BLaER1 treated with 17β-estradiol and CSF1 and Interleukin-3, amounts not matched to agents 10 nM and 100 nM (cell line): ENCODE results near the gene ADCY4.
"Not testable (repeated sequence)": the region's sequence is repeated elsewhere in the genome, so short reads cannot be mapped to it uniquely, and the experiment has no call there.

Source experiments
- H3K27ac ChIP-seq, 11 experiments: shearing (Covaris generic); formaldehyde crosslinking; 2 replicates each; pipeline ENCODE4 v1.8.1; 2022
- H3K27me3 ChIP-seq, 11 experiments: shearing (Covaris generic); formaldehyde crosslinking; 2 replicates each; pipeline ENCODE4 v1.8.1; 2022
- H3K36me3 ChIP-seq, 11 experiments: shearing (Covaris generic); formaldehyde crosslinking; 2 replicates each; pipeline ENCODE4 v1.8.1; 2022
- H3K4me1 ChIP-seq, 10 experiments: shearing (Covaris generic); formaldehyde crosslinking; 2 replicates each; pipeline ENCODE4 v1.8.1; 2022
- H3K4me2 ChIP-seq, 11 experiments: shearing (Covaris generic); formaldehyde crosslinking; 2 replicates each; pipeline ENCODE4 v1.8.1; 2022
- H3K4me3 ChIP-seq, 10 experiments: shearing (Covaris generic); formaldehyde crosslinking; 2 replicates each; pipeline ENCODE4 v1.8.1; 2022
- H3K9ac ChIP-seq, 11 experiments: shearing (Covaris generic); formaldehyde crosslinking; 2 replicates each; pipeline ENCODE4 v1.8.1; 2022
- H3K9me3 ChIP-seq, 11 experiments: shearing (Covaris generic); formaldehyde crosslinking; replicated peaks in 1 of 11; 2 replicates each; pipeline ENCODE4 v1.8.1; 2022
- H4K20me1 ChIP-seq, 11 experiments: shearing (Covaris generic); formaldehyde crosslinking; 2 replicates each; pipeline ENCODE4 v1.8.1; 2022
- Cebpa-rat ChIP-seq, 11 experiments: shearing (Covaris generic); IDR thresholded peaks; 2 replicates each; pipeline ENCODE4 v1.8.1; 2022

Gene ADCY4

DNA sequence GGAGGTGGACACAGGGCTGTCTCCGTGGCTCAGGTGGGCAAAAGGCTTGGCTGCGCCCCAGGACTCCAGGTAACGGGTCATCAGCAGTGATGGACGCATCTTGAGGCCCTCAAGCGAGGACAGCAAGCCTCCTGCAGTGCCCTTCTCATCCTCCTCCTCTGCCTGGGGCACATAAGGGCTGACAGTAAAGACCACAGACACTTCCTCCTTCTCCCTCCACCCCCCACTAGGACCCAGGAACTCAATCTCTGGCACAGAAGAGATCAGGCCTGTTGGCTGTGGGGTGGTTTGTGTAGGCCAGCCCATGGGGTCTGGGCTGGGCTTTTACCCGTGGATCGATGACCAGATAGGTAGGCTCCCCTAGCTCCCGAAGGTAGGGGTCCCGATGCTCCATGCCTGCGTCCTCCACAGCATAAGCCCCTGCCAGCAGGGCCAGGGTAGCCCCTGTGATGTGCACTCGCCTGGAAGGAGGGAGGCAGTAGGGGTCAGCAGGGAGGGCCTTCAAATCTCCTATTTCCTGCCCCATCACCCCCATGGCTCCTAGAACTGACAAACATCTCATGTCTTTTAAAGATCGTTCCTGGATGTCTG, 5.7 kb downstream of the ADCY4 start:
- peaks cover 75 to 94% (median 88%) of the 10 kb centered on the region in 10 experiments for H3K4me1 ChIP-seq
- peak overlapping the region in 8 of 11 experiments; percentile 10 to 46 (median 30); a peak in 7 of 22 replicates for H3K9ac ChIP-seq
- H3K36me3 ChIP-seq = no peaks in the 10 kb centered on the region
- peak overlapping the region in 1 of 10 experiments; percentile 23; a peak in 1 of 20 replicates for H3K4me3 ChIP-seq
- H3K27ac ChIP-seq = peak overlapping the region in 8 of 11 experiments; percentile 20 to 60 (median 32); a peak in 11 of 22 replicates
- H3K27me3 ChIP-seq = peaks cover 20 to 34% (median 26%) of the 10 kb centered on the region in 11 experiments
- peaks cover 0 to 14% (median 5%) of the 10 kb centered on the region in 11 experiments; a peak in 9 of 22 replicates for H4K20me1 ChIP-seq
- peak overlapping the region; percentile 53 to 94 (median 80) for H3K4me2 ChIP-seq
- TF ChIP-seq Cebpa-rat (IDR thresholded peaks at IDR 0.05) = no peak
- H3K9me3 ChIP-seq = no peaks in the 10 kb centered on the region

GRCh38 chr14:24327914-24328313, 7.0 kb downstream of the ADCY4 start:
- peak overlapping the region in 3 of 11 experiments; percentile 27 to 60 (median 27); a peak in 3 of 22 replicates for H3K9ac ChIP-seq
- H3K9me3 ChIP-seq, H4K20me1 ChIP-seq, H3K36me3 ChIP-seq, H3K4me3 ChIP-seq: not testable (repeated sequence)
- peak overlapping the region in 9 of 11 experiments; percentile 38 to 74 (median 58); a peak in 15 of 22 replicates for H3K27ac ChIP-seq
- H3K27me3 ChIP-seq = peaks cover 7 to 21% (median 13%) of the 10 kb centered on the region in 11 experiments
- H3K4me2 ChIP-seq = peak overlapping the region; percentile 69 to 94 (median 91); a peak in 21 of 22 replicates
- peaks cover 67 to 94% (median 80%) of the 10 kb centered on the region in 10 experiments for H3K4me1 ChIP-seq

GRCh38 chr14:24327303-24327702, 7.6 kb downstream of the ADCY4 start:
- Histone ChIP-seq H4K20me1 (peaks cover 0 to under 1% (median 0%) of the 10 kb centered on the region in 11 experiments; a peak in 2 of 22 replicates), H3K4me2 (peak overlapping the region; percentile 69 to 94 (median 91)), H3K27ac (peak overlapping the region in 10 of 11 experiments; percentile 15 to 74 (median 58); a peak in 19 of 22 replicates), H3K4me1 (peaks cover 66 to 94% (median 80%) of the 10 kb centered on the region in 10 experiments), H3K4me3 (peak overlapping the region in 5 of 10 experiments; percentile 3 to 38 (median 24); a peak in 5 of 20 replicates), H3K36me3 (no peaks in the 10 kb centered on the region), H3K9me3 (no peaks in the 10 kb centered on the region), H3K27me3 (peaks cover 1 to 15% (median 7%) of the 10 kb centered on the region in 11 experiments), H3K9ac (peak overlapping the region in 9 of 11 experiments; percentile 2 to 60 (median 27); a peak in 13 of 22 replicates)
- TF ChIP-seq Cebpa-rat (IDR thresholded peaks at IDR 0.05) = no peak

- peaks cover 54 to 89% (median 69%) of the 10 kb centered on the region in 10 experiments for H3K4me1 ChIP-seq
- H4K20me1 ChIP-seq = no peaks in the 10 kb centered on the region
- H3K27ac ChIP-seq = peak overlapping the region in 6 of 11 experiments; percentile 26 to 43 (median 32); a peak in 8 of 22 replicates
- peaks cover 0 to 2% (median 0%) of the 10 kb centered on the region in 11 experiments; a peak in 3 of 22 replicates for H3K27me3 ChIP-seq
- no peaks in the 10 kb centered on the region for H3K36me3 ChIP-seq
- H3K4me3 ChIP-seq = no peak overlapping the region
- H3K9me3 ChIP-seq = no peaks in the 10 kb centered on the region
- peak overlapping the region in 1 of 11 experiments; percentile 21; a peak in 2 of 22 replicates for H3K9ac ChIP-seq
- TF ChIP-seq Cebpa-rat (IDR thresholded peaks at IDR 0.05) = no peak
- peak overlapping the region; percentile 69 to 94 (median 91) for H3K4me2 ChIP-seq
Observed at GRCh38 chr14:24325963-24326362, 8.9 kb downstream of the ADCY4 start.

GRCh38 chr14:24325041-24325530, 9.8 kb downstream of the ADCY4 start:
- TF ChIP-seq Cebpa-rat (IDR thresholded peaks at IDR 0.05) = no peak
- H3K9me3 ChIP-seq = no peaks in the 10 kb centered on the region
- H3K9ac ChIP-seq = no peak overlapping the region
- H3K4me3 ChIP-seq = no peak overlapping the region
- H4K20me1 ChIP-seq = no peaks in the 10 kb centered on the region
- H3K27ac ChIP-seq = peak overlapping the region in 1 of 11 experiments; percentile 43; a peak in 1 of 22 replicates
- no peaks in the 10 kb centered on the region for H3K36me3 ChIP-seq
- peak overlapping the region; percentile 69 to 94 (median 91); a peak in 19 of 22 replicates for H3K4me2 ChIP-seq
- peaks cover 54 to 81% (median 67%) of the 10 kb centered on the region in 10 experiments for H3K4me1 ChIP-seq
- H3K27me3 ChIP-seq = no peaks in the 10 kb centered on the region

DNA sequence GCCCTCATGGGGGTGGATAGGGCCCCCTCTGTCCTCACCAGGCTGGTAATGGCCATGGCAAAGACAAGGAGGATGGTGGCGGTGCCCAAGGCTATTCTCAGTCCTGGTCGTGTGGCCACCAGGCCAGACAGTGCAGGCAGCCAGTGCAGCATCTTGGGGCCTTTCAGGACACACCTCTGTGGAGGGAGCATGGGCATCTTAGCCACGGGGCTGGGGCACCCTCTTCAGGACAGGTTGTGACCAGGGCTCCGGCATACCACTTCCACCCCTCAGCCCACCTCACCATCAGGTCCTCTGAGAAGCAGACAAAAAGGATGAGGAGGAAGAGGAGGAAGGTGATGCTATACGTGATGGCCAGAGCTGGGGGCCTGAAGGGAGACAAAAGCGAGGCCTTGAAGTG, 10.8 kb downstream of the ADCY4 start:
- Histone ChIP-seq H3K4me3 (no peak overlapping the region), H3K36me3 (no peaks in the 10 kb centered on the region), H4K20me1 (no peaks in the 10 kb centered on the region), H3K4me2 (peak overlapping the region in 3 of 11 experiments; percentile 80 to 91 (median 84); a peak in 1 of 22 replicates), H3K9me3 (no peaks in the 10 kb centered on the region), H3K4me1 (peaks cover 45 to 72% (median 57%) of the 10 kb centered on the region in 10 experiments), H3K27me3 (no peaks in the 10 kb centered on the region), H3K9ac (no peak overlapping the region), H3K27ac (no peak overlapping the region)
- no peak for TF ChIP-seq Cebpa-rat (IDR thresholded peaks at IDR 0.05)

DNA sequence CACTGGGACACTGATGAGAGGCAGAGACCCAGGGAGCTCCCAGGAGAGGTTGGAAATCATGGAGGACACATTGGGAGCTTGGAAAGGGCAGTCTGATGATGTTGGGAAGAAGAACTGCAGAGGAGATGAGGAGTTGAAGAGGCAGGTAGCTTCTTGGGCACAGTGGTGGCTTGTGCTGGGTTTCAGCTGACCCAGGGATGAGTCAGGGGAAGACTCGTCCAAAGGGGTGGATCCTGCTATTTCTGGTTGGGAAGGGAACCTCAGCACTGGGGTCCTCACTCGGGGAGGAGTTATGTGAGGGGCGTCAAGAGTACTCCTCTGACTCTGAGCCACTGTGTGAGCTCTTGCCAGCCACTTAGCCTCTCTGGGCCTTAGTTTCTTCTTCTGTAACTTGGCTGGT, 11.5 kb downstream of the ADCY4 start:
- Histone ChIP-seq H4K20me1 (no peaks in the 10 kb centered on the region), H3K36me3 (0 out of 22 replicates have a peak, but pooled peaks cover 0 to under 1% (median 0%) of the 10 kb centered on the region in 11 experiments)

DNA sequence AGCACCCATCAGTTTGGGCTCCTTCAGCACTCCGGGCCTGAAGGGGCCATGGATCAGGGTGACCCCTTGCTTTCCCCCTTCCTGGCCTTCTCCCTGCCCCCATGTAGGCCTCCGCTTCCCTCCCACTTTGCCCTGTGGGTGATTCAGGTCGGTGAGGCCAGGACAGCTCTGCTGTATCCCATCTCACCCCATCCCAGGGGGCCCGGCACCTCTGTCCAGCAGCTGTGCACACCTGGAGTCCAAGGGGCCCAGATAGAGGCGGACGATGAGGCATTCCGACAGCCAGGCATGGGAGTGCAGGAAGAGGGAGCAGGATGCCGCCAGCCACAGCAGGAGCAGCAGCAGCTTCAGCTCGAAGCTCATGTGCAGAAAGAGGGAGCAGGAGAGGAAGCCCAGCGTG, 12.2 kb downstream of the ADCY4 start:
- Histone ChIP-seq H3K9me3 (no peaks in the 10 kb centered on the region), H3K4me1 (peaks cover 35 to 75% (median 57%) of the 10 kb centered on the region in 10 experiments), H3K27ac (no peak overlapping the region), H3K36me3 (peaks cover 0 to 7% (median 0%) of the 10 kb centered on the region in 11 experiments; a peak in 1 of 22 replicates), H4K20me1 (no peaks in the 10 kb centered on the region), H3K9ac (no peak overlapping the region), H3K4me2 (peak overlapping the region; percentile 10 to 50 (median 26); a peak in 15 of 22 replicates), H3K4me3 (no peak overlapping the region), H3K27me3 (no peaks in the 10 kb centered on the region)
- TF ChIP-seq Cebpa-rat (IDR thresholded peaks at IDR 0.05) = no peak

More for the DNA sequence above, 11.5 kb downstream of the ADCY4 start:
- no peaks in the 10 kb centered on the region for H3K9me3 ChIP-seq
- no peaks in the 10 kb centered on the region for H3K27me3 ChIP-seq
- H3K4me3 ChIP-seq = no peak overlapping the region
- H3K4me2 ChIP-seq = peak overlapping the region in 9 of 11 experiments; percentile 10 to 50 (median 26); a peak in 10 of 22 replicates
- H3K27ac ChIP-seq = no peak overlapping the region
- no peak overlapping the region for H3K9ac ChIP-seq
- no peak for TF ChIP-seq Cebpa-rat (IDR thresholded peaks at IDR 0.05)
- peaks cover 38 to 72% (median 56%) of the 10 kb centered on the region in 10 experiments for H3K4me1 ChIP-seq
